ENCODE data around the gene KRTAP3-1.
"Not testable (repeated sequence)": the region's sequence is repeated elsewhere in the genome, so short reads cannot be mapped to it uniquely, and the experiment has no call there.

DNA sequence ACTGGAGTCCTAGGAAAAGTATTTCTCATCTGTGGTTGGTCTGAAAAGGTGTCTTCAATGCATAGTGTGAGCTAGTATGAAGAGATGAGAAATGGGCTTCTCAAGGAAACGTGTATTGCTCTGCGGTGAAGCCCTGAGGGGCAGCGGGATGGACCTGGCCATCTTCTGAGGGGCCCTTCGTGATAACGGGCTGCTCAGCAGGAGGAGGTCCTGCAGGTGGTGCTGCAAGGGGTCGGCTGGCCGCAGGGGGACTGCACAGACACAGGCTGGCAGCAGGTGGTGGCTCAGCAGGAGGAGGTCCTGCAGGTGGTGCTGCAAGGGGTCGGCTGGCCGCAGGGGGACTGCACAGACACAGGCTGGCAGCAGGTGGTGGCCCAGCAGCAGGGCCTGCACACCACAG lies 45.6 kb upstream of the KRTAP3-1 start:
- TF ChIP-seq, protein P1, sequence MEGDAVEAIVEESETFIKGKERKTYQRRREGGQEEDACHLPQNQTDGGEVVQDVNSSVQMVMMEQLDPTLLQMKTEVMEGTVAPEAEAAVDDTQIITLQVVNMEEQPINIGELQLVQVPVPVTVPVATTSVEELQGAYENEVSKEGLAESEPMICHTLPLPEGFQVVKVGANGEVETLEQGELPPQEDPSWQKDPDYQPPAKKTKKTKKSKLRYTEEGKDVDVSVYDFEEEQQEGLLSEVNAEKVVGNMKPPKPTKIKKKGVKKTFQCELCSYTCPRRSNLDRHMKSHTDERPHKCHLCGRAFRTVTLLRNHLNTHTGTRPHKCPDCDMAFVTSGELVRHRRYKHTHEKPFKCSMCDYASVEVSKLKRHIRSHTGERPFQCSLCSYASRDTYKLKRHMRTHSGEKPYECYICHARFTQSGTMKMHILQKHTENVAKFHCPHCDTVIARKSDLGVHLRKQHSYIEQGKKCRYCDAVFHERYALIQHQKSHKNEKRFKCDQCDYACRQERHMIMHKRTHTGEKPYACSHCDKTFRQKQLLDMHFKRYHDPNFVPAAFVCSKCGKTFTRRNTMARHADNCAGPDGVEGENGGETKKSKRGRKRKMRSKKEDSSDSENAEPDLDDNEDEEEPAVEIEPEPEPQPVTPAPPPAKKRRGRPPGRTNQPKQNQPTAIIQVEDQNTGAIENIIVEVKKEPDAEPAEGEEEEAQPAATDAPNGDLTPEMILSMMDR (IDR thresholded peaks at IDR 0.05): not testable (repeated sequence)
- not testable (repeated sequence) for TF ChIP-seq EZH2 (IDR thresholded peaks at IDR 0.05)

All from neural progenitor cell (in vitro differentiated cells).